PC-3 (cell line): ENCODE data around the gene ARMH2. TPM values are rescaled to one million over a fixed set of nuclear protein-coding genes. Genes with fewer than 3 reads are reported as not detected.

ENCODE experiments used
- ATAC-seq: fragments of 200-7000 bp; cut with Tn5 transposase; 2 replicates; pipeline ENCODE4 v1.9.1; 2020; ENCODE audit warnings: mild to moderate bottlenecking, moderate library complexity
- BruUV-seq: library from RNA; stranded (reverse); fragments of 400-500 nt; replicated peaks from 2 replicates; lab custom pipeline; 2021; lab: Mats Ljungman, UMichigan
- CTCF ChIA-PET: fragments of 300-600 bp; sonication (Branson Sonifier 250); formaldehyde crosslinking; loops from one replicate; lab custom pipeline; 2022; ENCODE audit warnings: antibody characterized with exemption; lab: Charles Lee
- POLR2A ChIA-PET: fragments of 300-600 bp; sonication (Branson Sonifier 250); formaldehyde crosslinking; loops from one replicate; lab custom pipeline; 2022; ENCODE audit warnings: antibody characterized with exemption; ENCODE audit not compliant: unreplicated experiment; lab: Charles Lee
- DNase-seq: peaks from one replicate; pipeline ENCODE4 v3.0.0-alpha.2; 2015
- H2AFZ ChIP-seq: fragments of 300-600 bp; sonication (generic); 2 replicates; pipeline ENCODE4 v1.6.0; 2016; ENCODE audit warnings: antibody characterized with exemption, low read length
- H3F3A ChIP-seq: fragments of 300-600 bp; sonication (generic); one replicate; pipeline ENCODE4 v1.6.0; 2017; ENCODE audit warnings: antibody characterized with exemption, low read length, control low read depth, mild to moderate bottlenecking; ENCODE audit not compliant: unreplicated experiment
- H3K27ac ChIP-seq: fragments of 300-600 bp; sonication (generic); 2 replicates; pipeline ENCODE4 v1.5.1; 2016; ENCODE audit warnings: mild to moderate bottlenecking, low read length
- H3K27me3 ChIP-seq: fragments of 300-600 bp; sonication (generic); 2 replicates; pipeline ENCODE4 v1.6.1; 2016; ENCODE audit warnings: low read length, mixed read lengths
- H3K36me3 ChIP-seq: fragments of 300-600 bp; sonication (generic); 2 replicates; pipeline ENCODE4 v1.6.1; 2016; ENCODE audit warnings: low read depth, mixed run types, low read length, mixed read lengths
- H3K4me1 ChIP-seq: fragments of 300-600 bp; sonication (generic); 2 replicates; pipeline ENCODE4 v1.5.1; 2016; ENCODE audit warnings: low read length; ENCODE audit not compliant: insufficient read depth
- H3K4me2 ChIP-seq: fragments of 300-600 bp; sonication (generic); 2 replicates; pipeline ENCODE4 v1.6.0; 2016; ENCODE audit warnings: low read length
- H3K4me3 ChIP-seq: fragments of 300-600 bp; sonication (generic); 2 replicates; pipeline ENCODE4 v1.5.1; 2016; ENCODE audit warnings: mild to moderate bottlenecking, low read length, mixed read lengths
- H3K79me2 ChIP-seq: fragments of 300-600 bp; sonication (generic); 2 replicates; pipeline ENCODE4 v1.6.1; 2017; ENCODE audit warnings: low read length, mixed read lengths
- H3K9ac ChIP-seq: fragments of 300-600 bp; sonication (generic); 2 replicates; pipeline ENCODE4 v1.6.0; 2016; ENCODE audit warnings: mild to moderate bottlenecking, low read length
- H3K9me2 ChIP-seq: fragments of 300-600 bp; sonication (generic); replicated peaks from 2 replicates; pipeline ENCODE4 v1.6.1; 2016; ENCODE audit warnings: mixed run types, low read length, mixed read lengths
- H3K9me3 ChIP-seq: fragments of 300-600 bp; sonication (generic); 2 replicates; pipeline ENCODE4 v1.6.1; 2016; ENCODE audit warnings: low read length, mixed read lengths
- H4K20me1 ChIP-seq: fragments of 300-600 bp; sonication (generic); 2 replicates; pipeline ENCODE4 v1.6.1; 2016; ENCODE audit warnings: low read length, mixed read lengths
- EZH2 ChIP-seq: fragments of 300-600 bp; sonication (generic); IDR thresholded peaks from one replicate; pipeline ENCODE4 v1.6.1; 2017; ENCODE audit warnings: antibody characterized with exemption, mild to moderate bottlenecking, low read length; ENCODE audit not compliant: unreplicated experiment
- EZH2phosphoT487 ChIP-seq: fragments of 300-600 bp; sonication (generic); IDR thresholded peaks from 2 replicates; pipeline ENCODE4 v1.6.1; 2018; ENCODE audit warnings: mild to moderate bottlenecking, antibody characterized with exemption, low read length, borderline replicate concordance
- intact Hi-C: fragments of 100-400 bp; cut with micrococcal nuclease; formaldehyde crosslinking; loops from 2 replicates; pipeline ENCODE4 v1.9.0; 2023
- total RNA-seq: library from RNA; depleted of rRNA; stranded (reverse); fragments of >200 nt; gene quantifications from 2 replicates; pipeline ENCODE4 v1.2.3, GENCODE V29; 2014
- TF ChIP-seq, protein P1 (sequence below): fragments of 300-600 bp; sonication (generic); conservative IDR thresholded peaks from 2 replicates; pipeline ENCODE4 v1.5.1; 2017; ENCODE audit warnings: antibody characterized with exemption, low read depth, mild to moderate bottlenecking, low read length

ARMH2 gene
- total RNA-seq, 1 experiment from 2014 or later = not detected

DNA sequence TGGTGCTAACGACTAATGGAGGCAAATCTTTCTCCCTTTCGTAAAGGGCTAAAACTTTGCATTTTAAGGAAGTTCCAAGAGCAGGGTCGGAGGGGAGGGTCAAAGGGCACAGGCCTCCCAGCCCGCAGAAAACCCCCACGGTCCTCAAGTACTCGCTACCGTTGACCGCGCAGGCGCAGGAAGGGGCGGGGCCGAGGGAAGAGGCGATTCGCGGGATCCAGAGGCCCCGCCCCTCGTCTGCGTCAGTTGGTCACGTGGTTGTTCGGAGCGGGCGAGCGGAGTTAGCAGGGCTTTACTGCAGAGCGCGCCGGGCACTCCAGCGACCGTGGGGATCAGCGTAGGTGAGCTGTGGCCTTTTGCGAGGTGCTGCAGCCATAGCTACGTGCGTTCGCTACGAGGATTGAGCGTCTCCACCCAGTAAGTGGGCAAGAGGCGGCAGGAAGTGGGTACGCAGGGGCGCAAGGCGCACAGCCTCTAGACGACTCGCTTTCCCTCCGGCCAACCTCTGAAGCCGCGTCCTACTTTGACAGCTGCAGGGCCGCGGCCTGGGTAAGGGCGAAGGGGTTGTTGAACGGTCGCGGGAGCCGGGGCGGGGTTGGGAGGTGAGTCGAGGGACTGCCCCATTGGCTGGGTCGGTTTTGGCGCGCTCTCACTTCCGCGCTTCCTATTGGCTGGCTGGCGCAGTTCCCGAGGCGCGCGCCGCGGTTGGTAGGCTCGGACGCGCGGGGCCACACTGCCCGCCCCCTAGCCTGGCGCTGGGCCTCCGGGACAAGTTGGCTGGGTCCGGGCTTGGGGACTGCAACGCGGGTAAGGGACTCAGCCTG is 23.8 kb downstream of the ARMH2 start, which contains the start of gene GMNN:
TSS of gene GMNN (plus strand) at position 242 of the 824 bp plus-strand sequence. CDS start 2,310 bp downstream, outside the sequence.
- BruUV-seq = TSS peak; percentile 62
- no peaks in the 10 kb centered on the region for H3F3A ChIP-seq
- peaks cover 51% of the 10 kb centered on the region for H3K79me2 ChIP-seq
- H3K4me2 ChIP-seq = peak within 1 kb of the TSS; percentile 93
- peaks cover 33% of the 10 kb centered on the region for H4K20me1 ChIP-seq
- H3K9me2 ChIP-seq = no peaks in the 10 kb centered on the region
- H3K27me3 ChIP-seq = no peaks in the 10 kb centered on the region
- POLR2A ChIA-PET = interaction anchor here (0.6 kb wide), 1 partner anchor 29 kb away, joined by 7 read pairs; no protein-coding TSS in a partner anchor
- peaks cover 29% of the 10 kb centered on the region for H3K4me1 ChIP-seq
- TF ChIP-seq EZH2phosphoT487 = no peak
- no peak for TF ChIP-seq EZH2
- TF ChIP-seq, protein P1, sequence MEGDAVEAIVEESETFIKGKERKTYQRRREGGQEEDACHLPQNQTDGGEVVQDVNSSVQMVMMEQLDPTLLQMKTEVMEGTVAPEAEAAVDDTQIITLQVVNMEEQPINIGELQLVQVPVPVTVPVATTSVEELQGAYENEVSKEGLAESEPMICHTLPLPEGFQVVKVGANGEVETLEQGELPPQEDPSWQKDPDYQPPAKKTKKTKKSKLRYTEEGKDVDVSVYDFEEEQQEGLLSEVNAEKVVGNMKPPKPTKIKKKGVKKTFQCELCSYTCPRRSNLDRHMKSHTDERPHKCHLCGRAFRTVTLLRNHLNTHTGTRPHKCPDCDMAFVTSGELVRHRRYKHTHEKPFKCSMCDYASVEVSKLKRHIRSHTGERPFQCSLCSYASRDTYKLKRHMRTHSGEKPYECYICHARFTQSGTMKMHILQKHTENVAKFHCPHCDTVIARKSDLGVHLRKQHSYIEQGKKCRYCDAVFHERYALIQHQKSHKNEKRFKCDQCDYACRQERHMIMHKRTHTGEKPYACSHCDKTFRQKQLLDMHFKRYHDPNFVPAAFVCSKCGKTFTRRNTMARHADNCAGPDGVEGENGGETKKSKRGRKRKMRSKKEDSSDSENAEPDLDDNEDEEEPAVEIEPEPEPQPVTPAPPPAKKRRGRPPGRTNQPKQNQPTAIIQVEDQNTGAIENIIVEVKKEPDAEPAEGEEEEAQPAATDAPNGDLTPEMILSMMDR = no peak
- peak within 1 kb of the TSS; percentile 93 for H2AFZ ChIP-seq
- CTCF ChIA-PET = no interaction called here
- peak; percentile 91 for ATAC-seq
- H3K9ac ChIP-seq = peak within 1 kb of the TSS; percentile 98
- H3K9me3 ChIP-seq = no peaks in the 10 kb centered on the region
- DNase-seq = peak; percentile 95
- H3K4me3 ChIP-seq = peak within 1 kb of the TSS; percentile 97
- intact Hi-C loops = loop anchor here (2.0 to 10.0 kb wide), 2 partner anchors 54 to 220 kb away; no protein-coding TSS in a partner anchor
- H3K27ac ChIP-seq = peak within 1 kb of the TSS; percentile 89
- H3K36me3 ChIP-seq = peaks cover 14% of the 10 kb centered on the region; the same call in 1 of the 2 replicates

DNA sequence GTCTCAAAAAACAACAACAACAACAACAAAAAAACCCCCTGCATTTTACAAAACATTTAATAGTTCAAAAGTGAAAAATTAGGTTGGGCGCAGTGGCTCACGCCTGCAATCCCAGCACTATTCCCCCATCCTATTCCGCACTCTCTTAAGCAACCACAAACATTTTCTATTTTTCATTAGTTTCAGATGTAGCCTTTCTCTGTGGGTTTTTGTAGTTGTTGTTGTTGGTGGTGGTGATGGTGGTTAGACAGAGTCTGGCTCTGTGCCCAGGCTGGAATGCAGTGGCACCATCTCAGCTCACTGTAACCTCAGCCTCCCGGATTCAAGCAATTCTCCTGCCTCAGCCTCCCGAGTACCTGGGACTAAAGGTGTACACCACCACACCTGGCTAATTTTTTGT is 30.4 kb downstream of the ARMH2 start:
- H2AFZ ChIP-seq = no peak overlapping the region
- H3K27me3 ChIP-seq = no peaks in the 10 kb centered on the region
- no peaks in the 10 kb centered on the region for H3K79me2 ChIP-seq
- intact Hi-C loops = no loop called here
- no peaks in the 10 kb centered on the region for H3F3A ChIP-seq
- no peaks in the 10 kb centered on the region for H4K20me1 ChIP-seq
- no peaks in the 10 kb centered on the region for H3K36me3 ChIP-seq
- H3K9me3 ChIP-seq = no peaks in the 10 kb centered on the region
- no peaks in the 10 kb centered on the region for H3K4me1 ChIP-seq
- H3K9ac ChIP-seq = no peak overlapping the region
- TF ChIP-seq EZH2phosphoT487 = no peak
- TF ChIP-seq EZH2 = no peak
- TF ChIP-seq, protein P1 = no peak
- DNase-seq (no peak), ATAC-seq (no peak)
- no peaks in the 10 kb centered on the region for H3K9me2 ChIP-seq
- no TSS peak for BruUV-seq
- CTCF ChIA-PET = no interaction called here
- H3K4me2 ChIP-seq = no peak overlapping the region
- no peak overlapping the region for H3K27ac ChIP-seq
- POLR2A ChIA-PET = no interaction called here
- H3K4me3 ChIP-seq = no peak overlapping the region
